D721Med (cell line): ENCODE measurements around the gene RFNG.

ENCODE experiments used
- DNase-seq: peaks from one replicate; pipeline ENCODE4 v3.0.0; 2011; ENCODE audit warnings: low spot score; ENCODE audit not compliant: insufficient read length
- FAIRE-seq: peaks from 2 replicates; lab custom pipeline; 2011; peaks lifted over from hg19 to GRCh38; lab: Jason Lieb, UNC
- TF ChIP-seq, protein P1 (sequence below): IDR thresholded peaks from 2 replicates; pipeline ENCODE4 v1.5.1; 2012; ENCODE audit warnings: mild to moderate bottlenecking, control low read depth; ENCODE audit not compliant: insufficient read depth; ENCODE audit errors: missing control alignments

RFNG gene

DNA sequence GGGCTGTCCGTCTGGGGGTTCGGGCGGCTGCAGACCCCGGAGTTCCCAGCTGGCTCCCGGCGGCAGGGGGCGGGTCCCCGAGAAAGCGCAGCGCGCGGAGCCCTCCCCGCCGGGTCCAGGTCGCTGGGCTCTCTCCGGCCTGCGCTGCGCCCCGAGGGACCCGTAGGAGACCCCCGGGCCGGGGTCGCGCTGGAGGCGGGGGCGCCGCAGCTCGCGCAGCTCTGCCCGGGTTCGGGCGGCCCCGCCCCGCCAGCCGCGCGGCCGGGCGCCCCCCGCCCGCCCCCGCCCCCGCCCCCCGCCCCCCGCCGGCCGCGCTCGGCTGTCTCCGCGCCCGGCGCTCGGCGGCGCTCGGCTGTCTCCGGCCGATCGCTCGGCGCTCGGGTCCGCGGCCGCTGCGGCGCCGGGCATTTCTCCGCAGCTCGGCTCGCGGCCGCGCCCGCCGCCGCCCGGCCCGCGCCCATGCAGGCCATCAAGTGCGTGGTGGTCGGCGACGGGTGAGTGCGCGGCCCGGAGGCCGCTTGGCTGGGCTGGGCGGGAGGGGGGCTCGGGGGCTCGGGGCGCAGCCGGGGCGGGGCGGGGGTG lies 20.2 kb downstream of the RFNG start, which contains the start of gene RAC3:
Gene RAC3, plus strand, starts transcription at position 376 of the 582 bp plus-strand sequence. Its CDS starts 84 bp downstream, at position 460.
- no peak for FAIRE-seq
- no peak for DNase-seq
- TF ChIP-seq, protein P1, sequence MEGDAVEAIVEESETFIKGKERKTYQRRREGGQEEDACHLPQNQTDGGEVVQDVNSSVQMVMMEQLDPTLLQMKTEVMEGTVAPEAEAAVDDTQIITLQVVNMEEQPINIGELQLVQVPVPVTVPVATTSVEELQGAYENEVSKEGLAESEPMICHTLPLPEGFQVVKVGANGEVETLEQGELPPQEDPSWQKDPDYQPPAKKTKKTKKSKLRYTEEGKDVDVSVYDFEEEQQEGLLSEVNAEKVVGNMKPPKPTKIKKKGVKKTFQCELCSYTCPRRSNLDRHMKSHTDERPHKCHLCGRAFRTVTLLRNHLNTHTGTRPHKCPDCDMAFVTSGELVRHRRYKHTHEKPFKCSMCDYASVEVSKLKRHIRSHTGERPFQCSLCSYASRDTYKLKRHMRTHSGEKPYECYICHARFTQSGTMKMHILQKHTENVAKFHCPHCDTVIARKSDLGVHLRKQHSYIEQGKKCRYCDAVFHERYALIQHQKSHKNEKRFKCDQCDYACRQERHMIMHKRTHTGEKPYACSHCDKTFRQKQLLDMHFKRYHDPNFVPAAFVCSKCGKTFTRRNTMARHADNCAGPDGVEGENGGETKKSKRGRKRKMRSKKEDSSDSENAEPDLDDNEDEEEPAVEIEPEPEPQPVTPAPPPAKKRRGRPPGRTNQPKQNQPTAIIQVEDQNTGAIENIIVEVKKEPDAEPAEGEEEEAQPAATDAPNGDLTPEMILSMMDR = no peak

DNA sequence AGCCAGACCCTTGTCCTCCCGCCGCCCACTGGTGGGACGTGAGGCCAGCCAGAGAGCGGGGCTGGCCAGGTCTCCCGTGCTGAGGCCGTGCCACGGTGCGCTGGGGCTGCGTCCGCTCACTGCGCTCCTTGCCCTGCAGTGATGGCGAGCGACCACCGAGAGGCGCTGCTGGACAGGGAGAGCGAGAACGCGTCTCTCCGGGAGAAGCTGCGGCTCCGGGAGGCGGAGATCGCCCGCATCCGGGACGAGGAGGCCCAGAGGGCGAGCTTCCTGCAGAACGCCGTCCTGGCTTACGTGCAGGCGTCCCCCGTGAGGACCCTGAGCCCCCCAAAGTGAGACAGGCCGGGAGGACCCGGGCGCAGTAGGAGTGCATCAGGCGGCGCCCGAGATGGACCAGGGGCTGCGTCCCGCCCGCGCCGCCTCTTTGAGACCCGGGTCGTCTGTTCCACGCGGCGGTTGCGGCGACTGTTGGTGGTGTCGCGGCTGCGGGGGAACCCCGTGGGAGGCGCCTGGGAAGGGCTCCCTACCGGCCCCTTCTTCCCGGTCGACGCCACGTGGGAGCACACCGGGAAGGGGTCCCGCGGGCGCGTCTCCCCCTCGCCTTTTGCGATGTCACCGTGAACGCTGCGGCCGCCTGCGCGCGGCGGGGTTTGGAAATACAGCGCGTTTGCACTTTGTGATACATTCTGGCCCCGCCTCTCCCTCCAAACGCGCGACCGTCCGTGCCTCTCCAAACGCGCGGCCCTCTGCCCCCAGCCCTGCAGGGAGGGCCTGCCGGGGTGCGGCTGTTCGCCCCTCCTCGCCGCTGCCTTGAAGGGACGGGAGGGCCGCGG lies 20.9 kb downstream of the RFNG start:
- no peak for FAIRE-seq
- peak; percentile 92 for DNase-seq
- TF ChIP-seq, protein P1 = peak; percentile 98

DNA sequence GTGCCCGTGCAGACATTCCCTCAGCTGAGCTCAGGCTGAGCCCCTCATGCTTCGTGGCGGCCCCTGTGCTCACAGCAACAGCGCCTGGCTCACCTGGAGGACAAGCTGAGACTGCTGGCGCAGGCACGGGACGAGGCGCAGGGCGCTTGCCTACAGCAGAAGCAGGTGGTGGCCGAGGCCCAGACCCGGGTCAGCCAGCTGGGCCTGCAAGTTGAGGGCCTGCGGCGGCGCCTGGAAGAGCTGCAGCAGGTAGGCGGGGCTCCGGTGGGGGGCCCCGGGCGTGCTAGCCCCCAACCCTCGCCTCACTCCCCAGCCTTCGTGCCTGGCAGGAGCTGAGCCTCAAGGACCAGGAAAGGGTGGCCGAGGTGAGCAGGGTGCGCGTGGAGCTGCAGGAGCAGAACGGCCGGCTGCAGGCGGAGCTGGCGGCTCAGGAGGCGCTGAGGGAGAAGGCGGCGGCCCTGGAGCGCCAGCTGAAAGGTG lies 21.6 kb downstream of the RFNG start:
- no peak for DNase-seq
- no peak for FAIRE-seq
- TF ChIP-seq, protein P1 = no peak

DNA sequence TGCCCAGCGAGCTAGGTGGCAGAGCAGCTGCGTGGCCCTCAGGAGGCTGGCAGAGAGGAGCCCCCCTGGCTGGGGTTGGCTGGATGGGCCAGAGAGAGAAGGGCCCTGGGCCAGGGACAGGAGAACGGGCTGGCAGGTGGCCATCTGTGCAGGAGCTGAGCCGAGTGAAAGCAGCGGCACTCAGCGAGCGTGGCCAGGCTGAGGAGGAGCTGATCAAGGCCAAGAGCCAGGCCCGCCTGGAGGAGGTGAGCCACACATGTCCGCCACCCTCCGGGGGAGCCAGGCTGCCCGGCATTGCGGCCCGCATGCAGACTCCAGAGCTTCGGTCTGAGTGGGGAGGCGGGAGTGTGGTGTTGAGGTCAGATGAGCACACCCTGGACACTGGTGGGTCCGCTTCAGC lies 22.2 kb downstream of the RFNG start:
- TF ChIP-seq, protein P1 = no peak
- no peak for FAIRE-seq
- no peak for DNase-seq

DNA sequence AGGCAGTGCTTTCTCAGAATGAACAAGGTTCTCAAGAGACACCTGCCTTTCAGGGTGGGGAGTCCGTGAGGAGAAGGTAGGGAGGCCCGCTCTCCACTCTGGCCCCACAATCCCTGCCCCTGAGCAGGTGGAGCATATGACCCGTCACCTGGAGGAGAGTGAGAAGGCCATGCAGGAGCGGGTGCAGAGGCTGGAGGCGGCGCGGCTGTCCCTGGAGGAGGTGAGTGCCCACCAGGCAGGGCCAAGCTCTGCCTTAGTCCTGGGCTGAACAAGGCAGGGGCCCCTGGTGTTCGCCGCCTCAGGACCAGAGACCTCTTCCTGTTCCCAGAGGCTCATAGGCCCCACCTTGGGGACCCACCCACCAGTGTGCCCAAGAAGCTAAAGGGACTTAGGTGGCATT lies 22.6 kb downstream of the RFNG start:
- TF ChIP-seq, protein P1 = no peak
- FAIRE-seq (no peak), DNase-seq (no peak)

DNA sequence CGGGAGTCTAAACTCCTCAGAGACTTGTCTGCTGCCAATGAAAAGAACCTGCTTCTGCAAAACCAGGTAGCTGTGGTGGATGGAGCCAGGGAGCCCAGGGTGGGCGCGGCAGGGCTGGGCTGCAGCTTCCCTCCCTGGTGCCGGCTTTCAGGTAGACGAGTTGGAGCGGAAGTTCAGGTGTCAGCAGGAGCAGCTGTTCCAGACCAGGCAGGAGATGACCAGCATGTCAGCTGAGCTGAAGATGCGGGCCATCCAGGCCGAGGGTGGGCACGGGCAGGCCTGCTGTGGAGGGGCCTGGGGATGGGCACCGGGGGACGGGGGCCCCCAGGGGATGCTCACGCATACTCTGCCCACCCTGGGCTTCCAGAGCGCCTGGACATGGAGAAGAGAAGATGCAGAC lies 23.4 kb downstream of the RFNG start:
- no peak for DNase-seq
- FAIRE-seq = no peak
- TF ChIP-seq, protein P1 = no peak
